Stomach (tissue), 4 donors: Measurements from ENCODE around the gene MYBL2.

Source experiments
- CTCF ChIP-seq, 7 experiments: fragments of 450-650 bp in 4 of 7; fragments of 200-600 bp in 3 of 7; sonication (generic) in 3 of 7; IDR thresholded peaks; one replicate each; pipeline ENCODE4 v1.5.1; 2016 to 2019; ENCODE audit warnings: antibody characterized with exemption in 7 of 7, control low read depth in 2 of 7, mild to moderate bottlenecking in 1 of 7
- EP300 ChIP-seq: sonication (generic); formaldehyde crosslinking; IDR thresholded peaks from one replicate; pipeline ENCODE4 v1.6.1; 2017; ENCODE audit warnings: antibody characterized with exemption
- POLR2A ChIP-seq, 4 donors: fragments of 450-650 bp; IDR thresholded peaks; one replicate each; pipeline ENCODE4 v1.6.1; 2016; ENCODE audit warnings: antibody characterized with exemption in 4 of 4, control low read depth in 2 of 4, mild to moderate bottlenecking in 1 of 4, moderate library complexity in 1 of 4
- POLR2AphosphoS5 ChIP-seq, 3 donors: sonication (generic); formaldehyde crosslinking; IDR thresholded peaks; one replicate each; pipeline ENCODE4 v1.6.1; 2016; ENCODE audit warnings: antibody characterized with exemption in 3 of 3

DNA sequence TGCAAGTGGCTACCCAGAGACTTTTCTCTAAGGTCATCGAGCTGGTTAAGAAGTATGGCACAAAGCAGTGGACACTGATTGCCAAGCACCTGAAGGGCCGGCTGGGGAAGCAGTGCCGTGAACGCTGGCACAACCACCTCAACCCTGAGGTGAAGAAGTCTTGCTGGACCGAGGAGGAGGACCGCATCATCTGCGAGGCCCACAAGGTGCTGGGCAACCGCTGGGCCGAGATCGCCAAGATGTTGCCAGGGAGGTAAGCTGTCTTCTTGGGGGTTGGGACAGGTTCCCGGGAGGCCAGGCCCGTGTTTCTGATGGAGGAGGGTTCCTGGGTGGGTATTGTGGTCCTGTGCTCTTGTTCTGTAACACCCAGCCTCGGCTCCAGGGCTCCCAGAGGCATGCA, 19.9 kb downstream of the MYBL2 start:
- TF ChIP-seq POLR2A (IDR thresholded peaks at IDR 0.05): no peak
- no peak for TF ChIP-seq CTCF (IDR thresholded peaks at IDR 0.05)
- TF ChIP-seq POLR2AphosphoS5 (IDR thresholded peaks at IDR 0.05): no peak
- no peak for TF ChIP-seq EP300
